NCI-H526 treated with DMSO at 0.1 percent for 48 hours (cell line): ENCODE results near the gene SNAP47.
A peak's percentile ranks its signal among the peaks of the same experiment; 100 is the strongest.

Experiments used
- DNase-seq: peaks from one replicate; lab custom pipeline; 2025; lab: John Stamatoyannopoulos, UW

The SNAP47 gene

GRCh38 chr1:227785805-227786671, 50.8 kb downstream of the SNAP47 start:
- no peak for DNase-seq

GRCh38 chr1:227786673-227787512, 51.7 kb downstream of the SNAP47 start:
- no peak for DNase-seq

GRCh38 chr1:227787513-227788270, 52.5 kb downstream of the SNAP47 start:
- peak; percentile 72 for DNase-seq

GRCh38 chr1:227788271-227789083, 53.2 kb downstream of the SNAP47 start:
- DNase-seq: no peak

- DNase-seq: no peak
Observed at GRCh38 chr1:227789084-227790033, 54.1 kb downstream of the SNAP47 start.

- no peak for DNase-seq
Observed at GRCh38 chr1:227790034-227790400, 54.8 kb downstream of the SNAP47 start.

GRCh38 chr1:227790868-227791267, 55.6 kb downstream of the SNAP47 start:
- no peak for DNase-seq

GRCh38 chr1:227791425-227792143, 56.3 kb downstream of the SNAP47 start:
- DNase-seq: no peak

- DNase-seq: no peak
Observed at GRCh38 chr1:227792216-227793078, 57.2 kb downstream of the SNAP47 start.

GRCh38 chr1:227793079-227793947, 58.1 kb downstream of the SNAP47 start:
- DNase-seq: no peak

GRCh38 chr1:227793948-227794816, 58.9 kb downstream of the SNAP47 start:
- no peak for DNase-seq

- DNase-seq: no peak
Observed at GRCh38 chr1:227794817-227795192, 59.6 kb downstream of the SNAP47 start.

GRCh38 chr1:227795732-227796131, 60.5 kb downstream of the SNAP47 start:
- no peak for DNase-seq

- DNase-seq: no peak
Observed at GRCh38 chr1:227796359-227796915, 61.2 kb downstream of the SNAP47 start.

GRCh38 chr1:227797144-227797543, 61.9 kb downstream of the SNAP47 start:
- DNase-seq: no peak

GRCh38 chr1:227797625-227798024, 62.4 kb downstream of the SNAP47 start:
- no peak for DNase-seq
